H9 (cell line): ENCODE data around the gene CEP192. TPM values are rescaled to one million over a fixed set of nuclear protein-coding genes. Genes with fewer than 3 reads are reported as not detected.
A peak's percentile ranks its signal among the peaks of the same experiment; 100 is the strongest.

Experiments used
- DNase-seq: peaks from one replicate; pipeline ENCODE4 v3.0.0-alpha.2; 2017
- H2AFZ ChIP-seq: one replicate; pipeline ENCODE4 v1.6.1; 2013; ENCODE audit warnings: mild to moderate bottlenecking, low read length, control low read depth, moderate library complexity
- H2AK5ac ChIP-seq: 2 replicates; pipeline ENCODE4 v1.6.1; 2013; ENCODE audit warnings: low read length, control low read depth, mixed read lengths; ENCODE audit not compliant: insufficient read length
- H2BK120ac ChIP-seq: one replicate; pipeline ENCODE4 v1.6.1; 2013; ENCODE audit warnings: low read depth, mild to moderate bottlenecking, low read length, control low read depth, inconsistent platforms; ENCODE audit not compliant: poor library complexity, severe bottlenecking
- H2BK12ac ChIP-seq: 2 replicates; pipeline ENCODE4 v1.6.1; 2013; ENCODE audit warnings: low read length, control low read depth, mixed read lengths, low read depth; ENCODE audit not compliant: insufficient read length
- H2BK15ac ChIP-seq: 2 replicates; pipeline ENCODE4 v1.6.1; 2013; ENCODE audit warnings: low read depth, low read length, control low read depth
- H2BK20ac ChIP-seq: one replicate; pipeline ENCODE4 v1.6.1; 2013; ENCODE audit warnings: low read depth, mild to moderate bottlenecking, low read length, control low read depth, inconsistent platforms; ENCODE audit not compliant: poor library complexity, severe bottlenecking
- H2BK5ac ChIP-seq: 2 replicates; pipeline ENCODE4 v1.6.1; 2013; ENCODE audit warnings: low read length, control low read depth, mixed read lengths; ENCODE audit not compliant: insufficient read length
- H3K14ac ChIP-seq: 2 replicates; pipeline ENCODE4 v1.6.1; 2013; ENCODE audit warnings: low read length, control low read depth; ENCODE audit not compliant: insufficient read depth
- H3K18ac ChIP-seq: 2 replicates; pipeline ENCODE4 v1.6.1; 2013; ENCODE audit warnings: low read depth, mild to moderate bottlenecking, mixed read lengths, low read length, control low read depth; ENCODE audit not compliant: insufficient read length
- H3K23ac ChIP-seq: 2 replicates; pipeline ENCODE4 v1.6.1; 2013; ENCODE audit warnings: low read length, control low read depth, mixed read lengths, low read depth; ENCODE audit not compliant: insufficient read length
- H3K23me2 ChIP-seq: 2 replicates; pipeline ENCODE4 v1.6.1; 2013; ENCODE audit warnings: low read depth, mild to moderate bottlenecking, mixed read lengths, low read length, control low read depth; ENCODE audit not compliant: insufficient read length, poor library complexity, severe bottlenecking
- H3K27ac ChIP-seq: 2 replicates; pipeline ENCODE4 v1.5.1; 2013; ENCODE audit warnings: low read length, control low read depth, mixed read lengths, low read depth; ENCODE audit not compliant: insufficient read length
- H3K27me3 ChIP-seq: 2 replicates; pipeline ENCODE4 v1.6.1; 2013; ENCODE audit warnings: low read length, control low read depth, inconsistent platforms; ENCODE audit not compliant: insufficient read depth
- H3K4ac ChIP-seq: 2 replicates; pipeline ENCODE4 v1.6.1; 2013; ENCODE audit warnings: low read depth, mild to moderate bottlenecking, control low read depth, inconsistent platforms, low read length, moderate library complexity
- H3K4me1 ChIP-seq: 2 replicates; pipeline ENCODE4 v1.6.1; 2013; ENCODE audit warnings: low read length, control low read depth, inconsistent platforms; ENCODE audit not compliant: insufficient read depth
- H3K4me2 ChIP-seq: 2 replicates; pipeline ENCODE4 v1.6.1; 2013; ENCODE audit warnings: low read length, control low read depth, mixed read lengths; ENCODE audit not compliant: insufficient read length, insufficient read depth
- H3K56ac ChIP-seq: 2 replicates; pipeline ENCODE4 v1.6.1; 2013; ENCODE audit warnings: low read depth, mild to moderate bottlenecking, mixed read lengths, low read length, control low read depth; ENCODE audit not compliant: insufficient read length
- H3K79me1 ChIP-seq: 2 replicates; pipeline ENCODE4 v1.6.1; 2013; ENCODE audit warnings: low read depth, mild to moderate bottlenecking, moderate library complexity, low read length, control low read depth, inconsistent platforms; ENCODE audit not compliant: insufficient read depth, poor library complexity, severe bottlenecking
- H3K79me2 ChIP-seq: 2 replicates; pipeline ENCODE4 v1.6.1; 2013; ENCODE audit warnings: low read length, control low read depth, inconsistent platforms; ENCODE audit not compliant: insufficient read depth
- H3K9ac ChIP-seq: 2 replicates; pipeline ENCODE4 v1.6.1; 2013; ENCODE audit warnings: low read length, control low read depth, mixed read lengths; ENCODE audit not compliant: insufficient read length; ENCODE audit errors: extremely low read depth
- H3K9me3 ChIP-seq: one replicate; pipeline ENCODE4 v1.6.1; 2013; ENCODE audit warnings: low read depth, low read length, inconsistent platforms; ENCODE audit not compliant: control insufficient read depth
- H3T11ph ChIP-seq: one replicate; pipeline ENCODE4 v1.6.1; 2013; ENCODE audit warnings: mild to moderate bottlenecking, low read length, control low read depth, inconsistent platforms
- H4K20me1 ChIP-seq: one replicate; pipeline ENCODE4 v1.6.1; 2013; ENCODE audit not compliant: control insufficient read depth, insufficient read length, insufficient read depth
- H4K5ac ChIP-seq: 2 replicates; pipeline ENCODE4 v1.6.1; 2013; ENCODE audit warnings: low read depth, mild to moderate bottlenecking, mixed read lengths, low read length, control low read depth; ENCODE audit not compliant: insufficient read length
- H4K8ac ChIP-seq: replicated peaks from 2 replicates; pipeline ENCODE4 v1.6.1; 2013; ENCODE audit warnings: low read length, control low read depth, mixed read lengths, low read depth; ENCODE audit not compliant: insufficient read length
- H4K91ac ChIP-seq: 2 replicates; pipeline ENCODE4 v1.6.1; 2013; ENCODE audit warnings: low read depth, mild to moderate bottlenecking, moderate library complexity, mixed read lengths, low read length, control low read depth; ENCODE audit not compliant: insufficient read length
- H3K27ac Mint-ChIP-seq, 3 experiments: 2 replicates in 2 of 3; 3 replicates in 1 of 3; pipeline ENCODE4 v1.8.0; 2020 to 2021; ENCODE audit warnings: mixed read lengths in 3 of 3, mild to moderate bottlenecking in 1 of 3, moderate library complexity in 1 of 3
- H3K27me3 Mint-ChIP-seq: 2 replicates; pipeline ENCODE4 v1.8.0; 2021; ENCODE audit warnings: low read depth, mild to moderate bottlenecking, moderate library complexity, mixed read lengths
- H3K36me3 Mint-ChIP-seq, 3 experiments: 2 replicates in 2 of 3; 3 replicates in 1 of 3; pipeline ENCODE4 v1.8.0; 2020 to 2021; ENCODE audit warnings: low read depth in 3 of 3, mixed read lengths in 3 of 3; ENCODE audit not compliant: insufficient read depth in 1 of 3
- H3K4me1 Mint-ChIP-seq, 2 experiments: 2 replicates each; pipeline ENCODE4 v1.8.0; 2020; ENCODE audit warnings: mixed read lengths in 2 of 2
- H3K4me3 Mint-ChIP-seq, 2 experiments: 2 replicates in 1 of 2; 3 replicates in 1 of 2; pipeline ENCODE4 v1.8.0; 2020 to 2021; ENCODE audit warnings: mild to moderate bottlenecking in 2 of 2, mixed read lengths in 2 of 2, moderate library complexity in 1 of 2
- H3K9me3 Mint-ChIP-seq, 2 experiments: 2 replicates in 1 of 2; 3 replicates in 1 of 2; pipeline ENCODE4 v1.8.0; 2020; ENCODE audit warnings: mild to moderate bottlenecking in 2 of 2, mixed read lengths in 2 of 2, moderate library complexity in 1 of 2
- CTCF ChIP-seq: fragments of 200-600 bp; sonication (generic); conservative IDR thresholded peaks from 3 replicates; pipeline ENCODE4 v1.8.0; 2021; ENCODE audit warnings: antibody characterized with exemption, mild to moderate bottlenecking
- WGBS: extraction: QIAGEN DNeasy Blood & Tissue Kit; methylation state at CpG from one replicate; pipeline ENCODE4 v1.1.7; 2013; ENCODE audit warnings: missing lambda C conversion rate, low lambda C conversion rate, mixed read lengths; ENCODE audit not compliant: insufficient read length; ENCODE audit errors: extremely low coverage; 5-methylcytosine and 5-hydroxymethylcytosine counted together
- long read RNA-seq: library from polyadenylated mRNA; unstranded; transcript quantifications from one replicate; pipeline ENCODE4 v2.0.0, GENCODE V29; 2020
- total RNA-seq: library from RNA; stranded (reverse); gene quantifications from 2 replicates; pipeline ENCODE4 v1.2.1, GENCODE V29; 2021

CEP192 gene, protein sequence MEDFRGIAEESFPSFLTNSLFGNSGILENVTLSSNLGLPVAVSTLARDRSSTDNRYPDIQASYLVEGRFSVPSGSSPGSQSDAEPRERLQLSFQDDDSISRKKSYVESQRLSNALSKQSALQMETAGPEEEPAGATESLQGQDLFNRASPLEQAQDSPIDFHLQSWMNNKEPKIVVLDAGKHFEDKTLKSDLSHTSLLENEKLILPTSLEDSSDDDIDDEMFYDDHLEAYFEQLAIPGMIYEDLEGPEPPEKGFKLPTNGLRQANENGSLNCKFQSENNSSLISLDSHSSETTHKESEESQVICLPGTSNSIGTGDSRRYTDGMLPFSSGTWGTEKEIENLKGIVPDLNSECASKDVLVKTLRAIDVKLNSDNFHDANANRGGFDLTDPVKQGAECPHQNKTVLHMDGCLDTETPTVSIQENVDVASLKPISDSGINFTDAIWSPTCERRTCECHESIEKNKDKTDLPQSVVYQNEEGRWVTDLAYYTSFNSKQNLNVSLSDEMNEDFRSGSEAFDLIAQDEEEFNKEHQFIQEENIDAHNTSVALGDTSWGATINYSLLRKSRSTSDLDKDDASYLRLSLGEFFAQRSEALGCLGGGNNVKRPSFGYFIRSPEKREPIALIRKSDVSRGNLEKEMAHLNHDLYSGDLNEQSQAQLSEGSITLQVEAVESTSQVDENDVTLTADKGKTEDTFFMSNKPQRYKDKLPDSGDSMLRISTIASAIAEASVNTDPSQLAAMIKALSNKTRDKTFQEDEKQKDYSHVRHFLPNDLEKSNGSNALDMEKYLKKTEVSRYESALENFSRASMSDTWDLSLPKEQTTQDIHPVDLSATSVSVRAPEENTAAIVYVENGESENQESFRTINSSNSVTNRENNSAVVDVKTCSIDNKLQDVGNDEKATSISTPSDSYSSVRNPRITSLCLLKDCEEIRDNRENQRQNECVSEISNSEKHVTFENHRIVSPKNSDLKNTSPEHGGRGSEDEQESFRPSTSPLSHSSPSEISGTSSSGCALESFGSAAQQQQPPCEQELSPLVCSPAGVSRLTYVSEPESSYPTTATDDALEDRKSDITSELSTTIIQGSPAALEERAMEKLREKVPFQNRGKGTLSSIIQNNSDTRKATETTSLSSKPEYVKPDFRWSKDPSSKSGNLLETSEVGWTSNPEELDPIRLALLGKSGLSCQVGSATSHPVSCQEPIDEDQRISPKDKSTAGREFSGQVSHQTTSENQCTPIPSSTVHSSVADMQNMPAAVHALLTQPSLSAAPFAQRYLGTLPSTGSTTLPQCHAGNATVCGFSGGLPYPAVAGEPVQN (N-terminal part only)
- total RNA-seq = 22.0 and 23.5 TPM in 2 replicates
- long read RNA-seq, partial matches to known transcripts = 20 of 26 reads
- long read RNA-seq, other reads (novel, unspliced or antisense) = 6 of 26 reads

GRCh38 chr18:12990967-12991820 is at the start of gene CEP192:
Gene CEP192 (plus strand): TSS chr18:12991362. CDS start chr18:12999425, 8,063 bp downstream.
- no peaks in the 10 kb centered on the region for H3K23me2 ChIP-seq
- WGBS = no CpG with 5 or more reads among the region's 73 CpGs
- H3K14ac ChIP-seq = peak within 1 kb of the TSS; percentile 91
- H2AFZ ChIP-seq = no peak within 1 kb of the TSS
- no peak within 1 kb of the TSS for H2BK15ac ChIP-seq
- peak within 1 kb of the TSS; percentile 87 for H3K9ac ChIP-seq
- H2BK5ac ChIP-seq = no peak within 1 kb of the TSS
- no peak within 1 kb of the TSS for H4K8ac ChIP-seq
- peak within 1 kb of the TSS; percentile 94 to 97 for H3K4me3 Mint-ChIP-seq
- peak within 1 kb of the TSS; percentile 96 to 99 (median 96) for H3K27ac Mint-ChIP-seq
- peaks cover 7% of the 10 kb centered on the region; the same call in 1 of the 2 replicates for H3K4me1 ChIP-seq
- peaks cover 25% of the 10 kb centered on the region; the same call in 1 of the 2 replicates for H3K79me2 ChIP-seq
- TF ChIP-seq CTCF = peak; percentile 15; the same call in 1 of the 3 replicates
- H3K56ac ChIP-seq = no peak within 1 kb of the TSS
- no peaks in the 10 kb centered on the region for H3K27me3 Mint-ChIP-seq
- peaks cover 0 to 6% (median 2%) of the 10 kb centered on the region in 3 experiments; a peak in 3 of 7 replicates for H3K36me3 Mint-ChIP-seq
- H3K18ac ChIP-seq = peak within 1 kb of the TSS; percentile 80
- H3K79me1 ChIP-seq = no peaks in the 10 kb centered on the region
- no peak within 1 kb of the TSS for H2BK12ac ChIP-seq
- H3K4me2 ChIP-seq = peak within 1 kb of the TSS; percentile 74
- H3K27ac ChIP-seq = no peak within 1 kb of the TSS
- peak; percentile 98 for DNase-seq
- H3K9me3 Mint-ChIP-seq = no peaks in the 10 kb centered on the region; a peak in 1 of 5 replicates
- H2BK20ac ChIP-seq = no peak within 1 kb of the TSS
- H4K91ac ChIP-seq = no peak within 1 kb of the TSS
- H2AK5ac ChIP-seq = no peak within 1 kb of the TSS
- no peak within 1 kb of the TSS for H2BK120ac ChIP-seq
- H4K20me1 ChIP-seq = no peaks in the 10 kb centered on the region
- no peak within 1 kb of the TSS for H3K23ac ChIP-seq
- no peaks in the 10 kb centered on the region for H3K27me3 ChIP-seq
- H4K5ac ChIP-seq = no peak within 1 kb of the TSS
- H3K4me1 Mint-ChIP-seq = peaks cover 8 to 14% of the 10 kb centered on the region in 2 experiments
- H3K9me3 ChIP-seq = no peaks in the 10 kb centered on the region
- H3T11ph ChIP-seq = no peak within 1 kb of the TSS
- H3K4ac ChIP-seq = no peak within 1 kb of the TSS
